ENCODE data around the gene NPAT. TPM values are rescaled to one million over a fixed set of nuclear protein-coding genes. Genes with fewer than 3 reads are reported as not detected.
A peak's percentile ranks its signal among the peaks of the same experiment; 100 is the strongest.

The NPAT gene
- total and polyA plus RNA-seq, 2 of the 4 experiments (the other 2 are of a cell fraction): 3.1 to 10.6 TPM

DNA sequence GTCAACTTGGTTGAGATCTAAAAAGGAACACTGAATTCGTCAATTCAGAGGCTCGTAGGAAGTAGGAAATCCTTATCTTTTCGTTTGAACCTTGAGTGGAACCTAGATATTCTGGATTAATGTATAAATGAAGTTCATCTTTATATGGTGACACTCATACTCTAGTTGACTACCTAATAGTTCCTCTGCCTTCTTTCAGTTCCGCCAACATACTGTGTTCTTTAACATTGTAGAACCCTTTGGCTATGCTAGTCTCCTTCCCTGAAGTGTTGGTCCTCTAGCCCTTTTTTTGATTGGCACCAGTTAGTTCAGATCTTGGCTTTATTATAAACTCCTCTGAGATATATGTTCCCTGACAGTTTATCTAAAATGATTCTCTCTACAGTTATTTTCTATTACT, 1.9 kb upstream of the NPAT start:
- in situ Hi-C loops (cut with MboI; ENCODE audit: low sequenced_read_pairs): no loop called here
- H2AFZ ChIP-seq (replicated peaks; ENCODE audit: low read length, poor library complexity): no peak overlapping the region

More for the DNA sequence above, 1.9 kb upstream of the NPAT start:
- no peak overlapping the region for H3K56ac ChIP-seq (ENCODE audit: extremely low read depth, insufficient read depth, low read length)
- H3K4me3 ChIP-seq (ENCODE audit: insufficient read depth, low read depth, low read length): peak overlapping the region; percentile 73; the same call in 1 of the 2 replicates
- DNase-seq: no peak
- peak overlapping the region; percentile 89 for H3K4me2 ChIP-seq (ENCODE audit: low read depth, low read length)
- H3K4me1 ChIP-seq (ENCODE audit: control insufficient read depth, insufficient read depth, low read length): 0 out of 2 replicates have a peak, but pooled peaks cover 1% of the 10 kb centered on the region
- TF ChIP-seq MXI1 (IDR thresholded peaks at IDR 0.05; ENCODE audit: borderline replicate concordance, low read depth, low read length) (no peak), RAD21 (IDR thresholded peaks at IDR 0.05; ENCODE audit: low read length) (no peak), CEBPB (IDR thresholded peaks at IDR 0.05; ENCODE audit: low read depth, low read length) (no peak), BHLHE40 (IDR thresholded peaks at IDR 0.05; ENCODE audit: low read depth, low read length) (no peak), POLR2A (IDR thresholded peaks at IDR 0.05; ENCODE audit: low read depth, low read length) (no peak), RFX5 (IDR thresholded peaks at IDR 0.05; ENCODE audit: low read depth, low read length) (no peak), CTCF (conservative IDR thresholded peaks at IDR 0.05; ENCODE audit: low read depth, low read length) (no peak), MAFK (IDR thresholded peaks at IDR 0.05; ENCODE audit: low read depth, low read length) (no peak), CHD1 (IDR thresholded peaks at IDR 0.05; ENCODE audit: low read depth, low read length) (no peak), FOS (IDR thresholded peaks at IDR 0.05; ENCODE audit: low read depth, low read length) (no peak), SMC3 (IDR thresholded peaks at IDR 0.05; ENCODE audit: low read depth, low read length) (no peak), MAZ (IDR thresholded peaks at IDR 0.05; ENCODE audit: borderline replicate concordance, low read depth, low read length) (no peak), RCOR1 (IDR thresholded peaks at IDR 0.05; ENCODE audit: insufficient replicate concordance, low read length) (no peak), ELK1 (IDR thresholded peaks at IDR 0.05; ENCODE audit: borderline replicate concordance, low read depth, low read length) (no peak), NFE2L2 (IDR thresholded peaks at IDR 0.05; ENCODE audit: low read depth, low read length) (no peak)
- TF ChIP-seq, protein P1, sequence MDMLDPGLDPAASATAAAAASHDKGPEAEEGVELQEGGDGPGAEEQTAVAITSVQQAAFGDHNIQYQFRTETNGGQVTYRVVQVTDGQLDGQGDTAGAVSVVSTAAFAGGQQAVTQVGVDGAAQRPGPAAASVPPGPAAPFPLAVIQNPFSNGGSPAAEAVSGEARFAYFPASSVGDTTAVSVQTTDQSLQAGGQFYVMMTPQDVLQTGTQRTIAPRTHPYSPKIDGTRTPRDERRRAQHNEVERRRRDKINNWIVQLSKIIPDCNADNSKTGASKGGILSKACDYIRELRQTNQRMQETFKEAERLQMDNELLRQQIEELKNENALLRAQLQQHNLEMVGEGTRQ (IDR thresholded peaks at IDR 0.05; ENCODE audit: low read depth, low read length): no peak
- no peak overlapping the region for H2BK120ac ChIP-seq (ENCODE audit: low read depth, low read length)
- H4K20me1 ChIP-seq (ENCODE audit: insufficient read depth, low read length): peaks cover 4% of the 10 kb centered on the region; the same call in 1 of the 2 replicates
- peak overlapping the region; percentile 16; the same call in 1 of the 2 replicates for H3K18ac ChIP-seq (ENCODE audit: low read depth, low read length)
- no CpG with 5 or more reads among the region's 4 CpGs for WGBS, 2 experiments (ENCODE audit: extremely low coverage in 2 of 2, insufficient read length in 1 of 2)
- H3K9ac ChIP-seq (ENCODE audit: low read depth, low read length): peak overlapping the region; percentile 92; the same call in 1 of the 2 replicates
- H2BK20ac ChIP-seq (ENCODE audit: low read depth, low read length): no peak overlapping the region
- peaks cover 4% of the 10 kb centered on the region for H3K36me3 ChIP-seq (ENCODE audit: control insufficient read depth, insufficient read depth, low read length)
- peak overlapping the region; percentile 95 for H3K14ac ChIP-seq (replicated peaks; ENCODE audit: low read depth, low read length)
- H2BK5ac ChIP-seq (ENCODE audit: low read depth, low read length, poor library complexity, severe bottlenecking): peak overlapping the region; percentile 97
- no peak overlapping the region for H3K27ac ChIP-seq (ENCODE audit: insufficient read depth, low read length)
- ChIA-PET POLR2A (ENCODE audit: unreplicated experiment) (no interaction called here), CTCF (no interaction called here)
- H3K9me3 ChIP-seq (ENCODE audit: control insufficient read depth, insufficient read depth, low read length): no peaks in the 10 kb centered on the region
- H3K79me1 ChIP-seq (ENCODE audit: low read depth in 1 of 2, low read length in 2 of 2): peaks cover 12 to 48% of the 10 kb centered on the region in 2 experiments
- H3K23ac ChIP-seq (ENCODE audit: low read depth, low read length): peak overlapping the region; percentile 95; the same call in 1 of the 2 replicates
- H3K9me1 ChIP-seq (ENCODE audit: insufficient read depth, low read length): 0 out of 2 replicates have a peak, but pooled peaks cover 2% of the 10 kb centered on the region
- H3K27me3 ChIP-seq (ENCODE audit: control insufficient read depth, insufficient read depth, low read length): no peaks in the 10 kb centered on the region
- no TSS peak for BruUV-seq (replicated peaks)
- peak overlapping the region; percentile 87; the same call in 1 of the 2 replicates for H4K5ac ChIP-seq (ENCODE audit: low read depth, low read length)
- H3K4ac ChIP-seq (ENCODE audit: low read depth, low read length): peak overlapping the region; percentile 37; the same call in 1 of the 2 replicates
- dilution Hi-C loops (cut with HindIII; ENCODE audit: low sequenced_read_pairs, unreplicated experiment) (no loop called here), intact Hi-C loops (cut with micrococcal nuclease) (loop anchor here (5.0 to 10.0 kb wide), 2 partner anchors 102 to 240 kb away; partner anchors contain the start of genes ACAT1 and C11orf65)
- H4K91ac ChIP-seq (ENCODE audit: insufficient read depth, low read depth, low read length): no peak overlapping the region; the same call in 1 of the 2 replicates
- H4K8ac ChIP-seq (ENCODE audit: low read depth in 2 of 2, low read length in 2 of 2): peak overlapping the region in 1 of 2 experiments; percentile 85; a peak in 3 of 4 replicates
- no peak overlapping the region for H2AK9ac ChIP-seq (replicated peaks; ENCODE audit: low read depth, low read length, poor library complexity)
- no peak overlapping the region for H2AK5ac ChIP-seq (ENCODE audit: low read depth, low read length)
- no peak overlapping the region for H2BK15ac ChIP-seq (ENCODE audit: low read depth, low read length)
- no peak for ATAC-seq (ENCODE audit: low read depth)
